Placental pericyte (primary cell): Measurements from ENCODE around the gene S100A1. TPM values are rescaled to one million over a fixed set of nuclear protein-coding genes. Genes with fewer than 3 reads are reported as not detected.

Experiments
- total RNA-seq: library from RNA; depleted of rRNA; stranded (reverse); fragments of >200 nt; gene quantifications from 2 replicates; pipeline ENCODE4 v1.2.3, GENCODE V29; 2012

The S100A1 gene
- 0.14 and 0.44 TPM in 2 replicates for total RNA-seq

GRCh38 chr1:153627715-153628626 is at the start of gene S100A1:
Gene S100A1 (plus strand): TSS chr1:153628434. CDS start chr1:153630522, 2,088 bp downstream.

DNA sequence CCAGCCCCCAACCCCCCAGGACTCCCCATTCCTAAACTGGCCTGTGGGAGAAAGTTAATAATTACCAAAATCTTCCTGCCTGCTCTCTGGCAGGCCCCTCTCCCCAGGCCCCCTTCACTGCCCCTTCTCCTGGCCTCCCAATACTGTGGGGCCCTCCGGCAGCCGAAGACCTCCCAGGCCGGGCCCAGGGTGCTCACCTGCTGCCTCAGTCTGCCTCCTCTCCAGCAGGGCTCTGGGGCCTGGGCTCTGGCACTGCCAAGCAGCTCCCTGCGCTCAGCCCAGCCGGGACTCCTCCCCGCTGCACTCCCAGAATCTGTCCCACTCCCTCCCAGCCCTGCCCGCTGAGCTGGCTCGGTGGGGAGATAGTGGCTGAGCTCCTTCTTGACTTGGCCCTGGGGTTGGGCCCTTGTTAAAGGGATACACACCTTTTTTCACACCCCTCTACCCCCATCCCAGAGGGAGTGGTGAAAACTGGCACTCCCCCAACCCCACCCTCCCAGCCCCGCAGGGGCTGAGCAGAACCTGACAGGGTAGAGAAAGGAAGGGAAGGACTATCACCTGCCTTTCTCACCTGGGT is 15.4 kb upstream of the S100A1 start, which contains the start of gene S100A16:
Gene S100A16, minus strand, starts transcription at position 383 of the 577 bp plus-strand sequence. CDS start 4,986 bp downstream, outside the sequence.

DNA sequence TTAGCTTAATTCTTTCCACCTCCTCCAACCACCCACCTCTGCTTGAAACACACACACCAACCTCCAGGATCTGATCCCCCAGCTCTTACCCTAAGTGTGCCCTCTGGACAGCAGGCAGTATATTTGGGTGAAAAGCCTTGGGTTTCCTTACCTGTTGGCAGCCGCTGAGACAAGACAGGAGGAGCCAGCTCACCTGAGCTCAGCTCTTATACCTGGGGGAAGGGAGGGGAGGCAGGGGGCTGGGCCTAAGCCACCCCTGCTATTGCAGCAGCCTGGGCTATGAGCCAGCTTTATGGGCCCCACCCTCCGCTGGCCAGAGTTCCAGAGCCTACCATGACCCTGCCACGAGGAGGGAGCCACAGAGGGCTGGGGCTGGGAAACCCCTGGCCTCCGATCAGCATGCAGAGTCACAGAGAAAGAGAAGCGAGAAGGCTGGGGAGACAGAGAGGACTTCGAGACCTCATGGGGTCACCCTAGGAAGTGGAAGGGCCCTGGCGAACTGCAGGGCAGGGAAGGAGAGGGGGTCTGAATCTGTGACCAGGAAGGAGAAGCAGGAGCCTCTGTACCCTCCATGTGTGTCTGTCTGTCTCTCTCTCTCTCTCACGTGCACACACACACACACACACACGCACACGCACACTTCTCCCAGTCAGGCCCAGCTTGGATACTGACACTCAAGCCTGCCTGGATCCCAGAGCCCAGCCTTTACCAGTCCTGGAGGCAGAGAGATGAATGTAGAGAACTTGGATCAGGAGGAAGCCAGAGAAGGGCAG is 11.9 kb upstream of the S100A1 start, which contains the start of gene S100A14:
Gene S100A14, minus strand, starts transcription at position 182 of the 773 bp plus-strand sequence. CDS start 467 bp downstream, outside the sequence.

DNA sequence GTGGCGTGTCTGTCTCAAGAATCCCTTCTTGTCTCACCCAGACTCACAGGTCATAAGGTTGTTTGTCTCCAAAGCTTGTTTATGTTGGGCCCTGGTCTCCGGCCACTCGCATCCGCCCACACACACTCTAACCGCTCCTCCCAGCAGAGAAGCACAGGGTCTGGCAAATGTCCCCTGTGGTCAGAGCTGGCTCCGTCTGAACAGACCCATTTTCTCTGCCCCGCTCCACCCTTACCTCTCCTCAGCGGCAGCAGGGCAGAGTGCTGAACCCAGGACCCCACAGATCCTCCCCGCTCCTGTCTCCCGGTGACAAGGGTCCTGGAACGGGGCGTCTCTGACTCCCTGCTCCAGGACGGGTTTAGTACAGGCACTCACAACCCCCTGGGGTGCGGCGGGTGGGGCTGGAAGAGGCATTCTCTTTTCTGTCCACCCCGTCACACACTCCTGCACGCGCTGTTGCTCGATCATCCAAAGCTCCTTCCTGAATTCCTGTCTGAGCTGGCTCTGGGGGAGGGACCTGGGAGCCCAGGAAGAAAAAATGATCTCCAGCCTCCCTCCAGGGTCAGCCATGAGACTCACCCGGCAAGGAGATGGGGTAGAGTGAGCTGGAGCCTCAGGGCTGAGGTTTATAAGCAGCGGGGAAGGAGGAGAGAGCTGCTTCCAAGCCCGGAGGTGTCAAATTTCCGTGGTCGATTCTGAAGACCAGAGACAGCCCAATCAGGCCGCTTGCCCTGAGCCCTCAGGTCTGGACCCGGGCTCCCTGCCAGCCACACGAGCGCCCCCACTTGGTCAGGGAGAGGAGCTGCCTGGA is 1.1 kb upstream of the S100A1 start, which contains the start of gene S100A13:
Gene S100A13, minus strand, starts transcription at position 602 of the 811 bp plus-strand sequence. CDS start 1,033 bp downstream, outside the sequence.

GRCh38 chr1:153633754-153634665 is 5.8 kb downstream of the S100A1 start, which contains the start of gene CHTOP:
Gene CHTOP (plus strand): TSS chr1:153634066. CDS start chr1:153636589, 2,523 bp downstream.

GRCh38 chr1:153658400-153659174 is 30.4 kb downstream of the S100A1 start, which contains the start of gene SNAPIN:
Gene SNAPIN (plus strand): TSS chr1:153658703. CDS start chr1:153658744, 41 bp downstream.

GRCh38 chr1:153670859-153671627 is 42.8 kb downstream of the S100A1 start, which contains the start of gene ILF2:
Gene ILF2 (minus strand): TSS chr1:153670993. CDS start chr1:153670922, 71 bp downstream.

GRCh38 chr1:153678519-153679336 is 50.5 kb downstream of the S100A1 start, which contains the start of gene NPR1:
Gene NPR1 (plus strand): TSS chr1:153678688. CDS start chr1:153679109, 421 bp downstream.

Other genes with a start within 250 kb of the S100A1 start
- gene S100A8, start 237.4 kb upstream of the S100A1 start, total RNA-seq, result not detected in 2 replicates
- not detected in 2 replicates for gene S100A7A, start 211.9 kb upstream of the S100A1 start, total RNA-seq
- gene S100A7, start 167.8 kb upstream of the S100A1 start, total RNA-seq, result not detected in 2 replicates
- 353 and 608 TPM in 2 replicates for gene S100A6, start 92.4 kb upstream of the S100A1 start, total RNA-seq
- gene S100A5, start 87.5 kb upstream of the S100A1 start, total RNA-seq, result 1.1 TPM in 1 of 2 replicates, not detected in the other
- 77.0 and 337 TPM in 2 replicates for gene S100A4, start 82.6 kb upstream of the S100A1 start, total RNA-seq
- gene S100A3, start 79.2 kb upstream of the S100A1 start, total RNA-seq, result 2.4 and 14.2 TPM in 2 replicates
- 1.1 and 2.1 TPM in 2 replicates for gene S100A2, start 62.6 kb upstream of the S100A1 start, total RNA-seq
- gene S100A16, start 15.3 kb upstream of the S100A1 start, total RNA-seq, result 83.8 and 558 TPM in 2 replicates
- not detected in 2 replicates for gene S100A14, start 12.1 kb upstream of the S100A1 start, total RNA-seq
- gene S100A13, start 929 bp upstream of the S100A1 start, total RNA-seq, result 40.3 and 68.0 TPM in 2 replicates
- 35.7 and 51.0 TPM in 2 replicates for gene CHTOP, start 5.6 kb downstream of the S100A1 start, total RNA-seq
- gene SNAPIN, start 30.3 kb downstream of the S100A1 start, total RNA-seq, result 38.3 and 60.7 TPM in 2 replicates
- 231 and 270 TPM in 2 replicates for gene ILF2, start 42.6 kb downstream of the S100A1 start, total RNA-seq
- gene NPR1, start 50.3 kb downstream of the S100A1 start, total RNA-seq, result 0.14 and 0.88 TPM in 2 replicates
- 51.6 and 51.8 TPM in 2 replicates for gene INTS3, start 99.6 kb downstream of the S100A1 start, total RNA-seq
- 6.7 and 15.3 TPM in 2 replicates for gene SLC27A3, start 147.0 kb downstream of the S100A1 start, total RNA-seq